Mucosa of rectum (tissue), 2 donors: ENCODE data around the gene PTPRK.

Source experiments
- H3K27ac ChIP-seq, 2 donors: one replicate each; pipeline ENCODE4 v1.7.0; 2013; ENCODE audit warnings: inconsistent platforms in 2 of 2, low read depth in 2 of 2, low read length in 2 of 2
- H3K27me3 ChIP-seq, 2 donors: one replicate each; pipeline ENCODE4 v1.7.0; 2013; ENCODE audit warnings: low read length in 2 of 2; ENCODE audit not compliant: control insufficient read depth in 2 of 2, insufficient read depth in 2 of 2
- H3K36me3 ChIP-seq, 2 donors: one replicate each; pipeline ENCODE4 v1.7.0; 2013; ENCODE audit warnings: low read length in 2 of 2; ENCODE audit not compliant: control insufficient read depth in 2 of 2, insufficient read depth in 2 of 2
- H3K4me1 ChIP-seq, 2 donors: one replicate each; pipeline ENCODE4 v1.7.0; 2013; ENCODE audit warnings: low read length in 2 of 2, mild to moderate bottlenecking in 1 of 2; ENCODE audit not compliant: control insufficient read depth in 2 of 2, insufficient read depth in 2 of 2
- H3K4me3 ChIP-seq, 2 donors: one replicate each; pipeline ENCODE4 v1.7.0; 2013; ENCODE audit warnings: low read length in 2 of 2
- H3K9ac ChIP-seq, 2 donors: one replicate each; pipeline ENCODE4 v1.7.0; 2013; ENCODE audit warnings: low read length in 2 of 2, low read depth in 1 of 2, mild to moderate bottlenecking in 1 of 2
- H3K9me3 ChIP-seq, 2 donors: one replicate each; pipeline ENCODE4 v1.7.0; 2013; ENCODE audit warnings: low read length in 2 of 2; ENCODE audit not compliant: control insufficient read depth in 2 of 2
- donor health status: healthy.
- donor health status: Normal muscosa, but diverticular disease.

The PTPRK gene

GRCh38 chr6:128282961-128283360 is 237.4 kb downstream of the PTPRK start:
- Histone ChIP-seq H3K27ac (no peak overlapping the region), H3K36me3 (no peaks in the 10 kb centered on the region), H3K9me3 (no peaks in the 10 kb centered on the region), H3K4me3 (no peak overlapping the region), H3K27me3 (no peaks in the 10 kb centered on the region), H3K4me1 (no peaks in the 10 kb centered on the region), H3K9ac (no peak overlapping the region)

GRCh38 chr6:128280960-128281359 is 239.4 kb downstream of the PTPRK start:
- no peak overlapping the region for H3K4me3 ChIP-seq
- no peaks in the 10 kb centered on the region for H3K9me3 ChIP-seq
- H3K4me1 ChIP-seq, result peaks cover 0 to 2% of the 10 kb centered on the region in 2 donors
- H3K27ac ChIP-seq, result no peak overlapping the region
- H3K27me3 ChIP-seq, result no peaks in the 10 kb centered on the region
- H3K9ac ChIP-seq, result no peak overlapping the region
- no peaks in the 10 kb centered on the region for H3K36me3 ChIP-seq

- no peaks in the 10 kb centered on the region for H3K36me3 ChIP-seq
- no peaks in the 10 kb centered on the region for H3K9me3 ChIP-seq
- no peak overlapping the region for H3K4me3 ChIP-seq
- H3K4me1 ChIP-seq, result peaks cover 0 to 2% of the 10 kb centered on the region in 2 donors
- H3K27me3 ChIP-seq, result no peaks in the 10 kb centered on the region
- H3K9ac ChIP-seq, result no peak overlapping the region
- no peak overlapping the region for H3K27ac ChIP-seq
These were observed 240.3 kb downstream of the PTPRK start for GRCh38 chr6:128280066-128280465.

GRCh38 chr6:128278836-128279235 is 241.6 kb downstream of the PTPRK start:
- Histone ChIP-seq H3K4me1 (peaks cover 0 to 2% of the 10 kb centered on the region in 2 donors), H3K27me3 (no peaks in the 10 kb centered on the region), H3K36me3 (no peaks in the 10 kb centered on the region), H3K9ac (no peak overlapping the region), H3K27ac (no peak overlapping the region), H3K9me3 (no peaks in the 10 kb centered on the region), H3K4me3 (no peak overlapping the region)

- H3K9ac ChIP-seq, result no peak overlapping the region
- peaks cover 0 to 2% of the 10 kb centered on the region in 2 donors for H3K4me1 ChIP-seq
- no peaks in the 10 kb centered on the region for H3K9me3 ChIP-seq
- no peaks in the 10 kb centered on the region for H3K27me3 ChIP-seq
- H3K4me3 ChIP-seq, result no peak overlapping the region
- no peak overlapping the region for H3K27ac ChIP-seq
- H3K36me3 ChIP-seq, result no peaks in the 10 kb centered on the region
These were observed 243.0 kb downstream of the PTPRK start for GRCh38 chr6:128277379-128277778.

GRCh38 chr6:128276311-128276710 is 244.1 kb downstream of the PTPRK start:
- Histone ChIP-seq H3K4me3 (no peak overlapping the region), H3K36me3 (no peaks in the 10 kb centered on the region), H3K9me3 (no peaks in the 10 kb centered on the region), H3K4me1 (peaks cover 0 to 2% of the 10 kb centered on the region in 2 donors), H3K27ac (no peak overlapping the region), H3K27me3 (no peaks in the 10 kb centered on the region), H3K9ac (no peak overlapping the region)

GRCh38 chr6:128275681-128276080 is 244.7 kb downstream of the PTPRK start:
- Histone ChIP-seq H3K9ac (no peak overlapping the region), H3K4me1 (peaks cover 0 to 2% of the 10 kb centered on the region in 2 donors), H3K27me3 (no peaks in the 10 kb centered on the region), H3K9me3 (no peaks in the 10 kb centered on the region), H3K36me3 (no peaks in the 10 kb centered on the region), H3K4me3 (no peak overlapping the region), H3K27ac (no peak overlapping the region)

- peaks cover 0 to 2% of the 10 kb centered on the region in 2 donors for H3K4me1 ChIP-seq
- no peaks in the 10 kb centered on the region for H3K36me3 ChIP-seq
- H3K27me3 ChIP-seq, result no peaks in the 10 kb centered on the region
- H3K4me3 ChIP-seq, result no peak overlapping the region
- no peak overlapping the region for H3K27ac ChIP-seq
- H3K9ac ChIP-seq, result no peak overlapping the region
- H3K9me3 ChIP-seq, result no peaks in the 10 kb centered on the region
These were observed 245.4 kb downstream of the PTPRK start for GRCh38 chr6:128275030-128275429.

GRCh38 chr6:128271527-128271926 is 248.9 kb downstream of the PTPRK start:
- Histone ChIP-seq H3K27ac (no peak overlapping the region), H3K9ac (no peak overlapping the region), H3K36me3 (no peaks in the 10 kb centered on the region), H3K9me3 (no peaks in the 10 kb centered on the region), H3K4me1 (peaks cover 0 to 2% of the 10 kb centered on the region in 2 donors), H3K4me3 (no peak overlapping the region), H3K27me3 (no peaks in the 10 kb centered on the region)

GRCh38 chr6:128271011-128271410 is 249.4 kb downstream of the PTPRK start:
- H3K4me1 ChIP-seq, result no peaks in the 10 kb centered on the region
- H3K27me3 ChIP-seq, result no peaks in the 10 kb centered on the region
- H3K9ac ChIP-seq, result no peak overlapping the region
- no peak overlapping the region for H3K27ac ChIP-seq
- peaks cover 0 to 2% of the 10 kb centered on the region in 2 donors for H3K36me3 ChIP-seq
- H3K4me3 ChIP-seq, result no peak overlapping the region
- H3K9me3 ChIP-seq, result no peaks in the 10 kb centered on the region

GRCh38 chr6:128266946-128267345 is 253.5 kb downstream of the PTPRK start:
- H3K36me3 ChIP-seq, result peaks cover 2 to 6% of the 10 kb centered on the region in 2 donors
- no peaks in the 10 kb centered on the region for H3K4me1 ChIP-seq
- no peak overlapping the region for H3K27ac ChIP-seq
- H3K27me3 ChIP-seq, result no peaks in the 10 kb centered on the region
- H3K9ac ChIP-seq, result no peak overlapping the region
- H3K9me3 ChIP-seq, result no peaks in the 10 kb centered on the region
- no peak overlapping the region for H3K4me3 ChIP-seq
